ENCODE results near the gene POLR2A.

GRCh38 chr17:7437369-7437863, 46.8 kb upstream of the POLR2A start:
- TF ChIP-seq CTCF (IDR thresholded peaks at IDR 0.05) (no peak), POLR2A (IDR thresholded peaks at IDR 0.05) (no peak)

Data from ovary (tissue), 3 donors.